ENCODE data around the gene BRME1.
"Not testable (repeated sequence)": the region's sequence is repeated elsewhere in the genome, so short reads cannot be mapped to it uniquely, and the experiment has no call there.

The BRME1 gene

DNA sequence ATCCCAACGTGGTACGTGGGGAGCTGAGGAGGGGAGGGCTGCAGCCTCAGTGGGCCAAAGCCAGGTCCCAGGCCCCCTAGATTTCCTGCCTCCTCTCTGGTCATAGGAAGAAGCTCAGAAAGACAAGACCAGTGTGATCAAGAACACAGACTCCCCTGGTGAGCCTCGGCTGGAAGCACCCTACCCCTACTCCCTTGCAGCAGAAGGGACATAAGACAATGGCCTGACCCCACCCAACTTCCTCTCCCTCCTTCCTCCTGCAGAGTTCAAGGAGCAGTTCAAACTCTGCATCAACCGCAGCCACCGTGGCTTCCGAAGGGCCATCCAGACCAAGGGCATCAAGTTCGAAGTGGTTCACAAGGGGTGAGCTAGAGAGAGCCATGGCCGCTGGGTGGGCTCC lies 20.8 kb upstream of the BRME1 start:
- Histone ChIP-seq H3K9me3 (ENCODE audit: control extremely low read depth in 1 of 5, control insufficient read depth in 4 of 5, insufficient read depth in 2 of 5, low read depth in 1 of 5, low read length in 4 of 5) (no peaks in the 10 kb centered on the region), H3K27ac (ENCODE audit: insufficient read depth in 1 of 2, low read depth in 1 of 2, low read length in 2 of 2, poor library complexity in 1 of 2, severe bottlenecking in 2 of 2) (no peak overlapping the region), H3K36me3 (ENCODE audit: control insufficient read depth in 4 of 4, insufficient read depth in 4 of 4, low read length in 3 of 4) (peaks cover 8 to 59% (median 39%) of the 10 kb centered on the region in 4 experiments), H3K4me1 (ENCODE audit: control extremely low read depth in 1 of 4, control insufficient read depth in 4 of 4, insufficient read depth in 4 of 4, low read length in 3 of 4) (no peaks in the 10 kb centered on the region), H3K27me3 (replicated peaks in 2 of 5; ENCODE audit: control insufficient read depth in 4 of 5, insufficient read depth in 5 of 5, low read length in 4 of 5) (no peaks in the 10 kb centered on the region), H3K4me3 (ENCODE audit: control insufficient read depth in 1 of 7, extremely low read depth in 1 of 7, insufficient read depth in 4 of 7, low read depth in 2 of 7, low read length in 6 of 7) (no peak overlapping the region)
- WGBS (ENCODE audit: insufficient coverage) = 89% methylated on average over 3 of the region's 8 CpGs
- no peak for DNase-seq
- ChIA-PET CTCF (interaction anchor here (2.3 kb wide), 1 partner anchor 10 kb away, joined by 7 read pairs; no protein-coding TSS in a partner anchor), POLR2A (no interaction called here)

DNA sequence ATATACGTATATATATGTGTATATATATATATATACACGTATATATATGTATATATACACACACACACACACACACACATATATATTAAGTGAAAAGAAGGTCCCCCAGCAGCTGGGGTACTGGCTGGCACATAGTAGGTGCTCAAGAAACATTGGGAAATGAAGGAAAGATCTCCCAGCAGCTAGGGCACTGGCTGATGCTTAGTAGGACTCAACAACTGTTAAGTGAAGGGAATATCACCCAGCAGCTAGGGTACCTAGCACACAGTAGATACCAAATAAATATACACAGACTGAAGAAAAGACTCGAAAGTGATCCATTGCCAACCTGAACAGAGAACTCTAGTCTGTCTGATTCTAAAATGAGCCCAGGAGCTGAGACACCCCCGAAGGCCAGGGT lies 20.1 kb upstream of the BRME1 start:
- DNase-seq = no peak
- Histone ChIP-seq H3K36me3 (ENCODE audit: control insufficient read depth in 4 of 4, insufficient read depth in 4 of 4, low read length in 3 of 4) (peaks cover 9 to 61% (median 42%) of the 10 kb centered on the region in 4 experiments), H3K4me3 (ENCODE audit: control insufficient read depth in 1 of 7, extremely low read depth in 1 of 7, insufficient read depth in 4 of 7, low read depth in 2 of 7, low read length in 6 of 7) (no peak overlapping the region), H3K27ac (ENCODE audit: insufficient read depth in 1 of 2, low read depth in 1 of 2, low read length in 2 of 2, poor library complexity in 1 of 2, severe bottlenecking in 2 of 2) (no peak overlapping the region), H3K9me3 (ENCODE audit: control extremely low read depth in 1 of 5, control insufficient read depth in 4 of 5, insufficient read depth in 2 of 5, low read depth in 1 of 5, low read length in 4 of 5) (peaks cover 0 to 2% (median 0%) of the 10 kb centered on the region in 5 experiments), H3K4me1 (ENCODE audit: control extremely low read depth in 1 of 4, control insufficient read depth in 4 of 4, insufficient read depth in 4 of 4, low read length in 3 of 4) (no peaks in the 10 kb centered on the region), H3K27me3 (replicated peaks in 2 of 5; ENCODE audit: control insufficient read depth in 4 of 5, insufficient read depth in 5 of 5, low read length in 4 of 5) (no peaks in the 10 kb centered on the region)
- WGBS (ENCODE audit: insufficient coverage) = 83% methylated on average over 1 of the region's 4 CpGs
- ChIA-PET CTCF (interaction anchor here (0.6 to 2.3 kb wide), 3 partner anchors 8 to 1414 kb away, joined by 3 to 7 read pairs (median 3); no protein-coding TSS in a partner anchor), POLR2A (interaction anchor here (0.6 kb wide), 1 partner anchor 214 kb away, joined by 4 read pairs; no protein-coding TSS in a partner anchor)

- Histone ChIP-seq H3K27me3 (replicated peaks in 2 of 5; ENCODE audit: control insufficient read depth in 4 of 5, insufficient read depth in 5 of 5, low read length in 4 of 5) (no peaks in the 10 kb centered on the region), H3K27ac (ENCODE audit: insufficient read depth in 1 of 2, low read depth in 1 of 2, low read length in 2 of 2, poor library complexity in 1 of 2, severe bottlenecking in 2 of 2) (no peak overlapping the region), H3K4me3 (ENCODE audit: control insufficient read depth in 1 of 7, extremely low read depth in 1 of 7, insufficient read depth in 4 of 7, low read depth in 2 of 7, low read length in 6 of 7) (no peak overlapping the region), H3K36me3 (ENCODE audit: control insufficient read depth in 4 of 4, insufficient read depth in 4 of 4, low read length in 3 of 4) (peaks cover 16 to 72% (median 53%) of the 10 kb centered on the region in 4 experiments), H3K4me1 (ENCODE audit: control extremely low read depth in 1 of 4, control insufficient read depth in 4 of 4, insufficient read depth in 4 of 4, low read length in 3 of 4) (no peaks in the 10 kb centered on the region), H3K9me3 (ENCODE audit: control extremely low read depth in 1 of 5, control insufficient read depth in 4 of 5, insufficient read depth in 2 of 5, low read depth in 1 of 5, low read length in 4 of 5) (peaks cover 0 to 8% (median 5%) of the 10 kb centered on the region in 5 experiments)
- POLR2A ChIA-PET = no interaction called here
- WGBS (ENCODE audit: insufficient coverage) = 96% methylated on average over 23 of the region's 28 CpGs
- no peak for DNase-seq
- CTCF ChIA-PET = interaction anchor here (0.6 to 1.6 kb wide), 2 partner anchors 10 to 118 kb away, joined by 3 to 5 read pairs; no protein-coding TSS in a partner anchor
Measured at GRCh38 chr19:13923194-13923987, 17.5 kb upstream of the BRME1 start.

DNA sequence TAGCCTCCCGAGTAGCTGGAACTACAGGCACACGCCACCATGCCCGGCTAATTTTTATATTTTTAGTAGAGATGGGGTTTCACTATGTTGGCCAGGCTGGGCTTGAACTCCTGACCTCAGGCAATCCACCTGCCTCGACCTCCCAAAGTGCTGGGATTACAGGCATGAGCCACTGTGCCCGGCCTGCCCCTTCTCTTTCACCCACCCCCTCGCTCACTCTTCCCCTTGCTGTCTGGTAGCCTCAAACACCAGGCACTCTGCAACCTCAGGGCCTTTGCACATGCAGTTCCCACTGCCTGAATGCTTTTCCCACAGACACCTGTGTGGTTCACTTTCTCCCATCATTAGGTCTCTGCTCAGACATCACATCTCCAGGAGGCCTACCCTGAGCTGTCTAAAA lies 16.2 kb upstream of the BRME1 start:
- CTCF ChIA-PET = interaction anchor here (0.8 to 1.6 kb wide), 4 partner anchors 10 to 43 kb away, joined by 3 to 5 read pairs (median 4); partner anchors contain the start of gene BRME1

DNA sequence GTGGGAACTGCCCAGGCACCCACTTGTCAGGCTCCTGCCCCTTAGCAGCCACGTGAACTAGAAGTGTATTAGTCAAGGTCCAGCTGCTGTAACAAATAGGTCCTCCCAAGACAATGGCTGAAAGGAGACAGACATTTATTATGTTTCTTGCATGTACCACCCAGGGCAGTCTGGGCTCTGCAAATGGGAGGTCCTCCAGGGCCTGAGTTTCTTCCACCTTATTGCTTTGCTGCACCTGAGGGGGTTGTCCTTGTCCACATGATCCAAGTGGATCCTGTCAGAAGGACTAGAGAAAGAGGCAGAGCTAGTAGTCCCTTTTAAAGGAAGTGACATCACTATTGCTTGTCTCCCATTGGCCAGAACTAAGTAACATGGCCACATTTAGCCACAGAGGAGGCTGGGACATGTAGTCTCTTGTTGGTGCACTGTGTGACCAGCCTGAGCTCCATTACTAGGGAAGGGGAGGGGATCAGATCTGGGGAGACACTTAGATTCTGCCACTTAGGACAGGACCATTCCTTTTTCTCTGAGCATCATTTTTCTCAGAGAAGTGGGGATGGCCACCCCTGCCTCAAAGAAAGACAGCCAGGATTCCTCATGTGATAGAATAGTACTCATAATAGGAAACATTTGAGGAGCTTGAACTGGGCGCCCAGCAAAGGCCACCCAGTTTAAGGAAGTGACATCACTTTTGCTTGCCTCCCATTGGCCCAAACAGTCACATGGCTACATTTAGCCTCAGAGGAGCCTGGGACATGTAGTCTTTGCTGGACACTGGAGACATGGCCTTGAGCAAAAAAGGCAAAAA lies 15.2 kb upstream of the BRME1 start:
- H3K4me1 ChIP-seq (ENCODE audit: control extremely low read depth in 1 of 4, control insufficient read depth in 4 of 4, insufficient read depth in 4 of 4, low read length in 3 of 4) = no peaks in the 10 kb centered on the region
- no peaks in the 10 kb centered on the region for H3K27me3 ChIP-seq (replicated peaks in 2 of 5; ENCODE audit: control insufficient read depth in 4 of 5, insufficient read depth in 5 of 5, low read length in 4 of 5)
- 100% methylated on average over 2 of the region's 2 CpGs for WGBS (ENCODE audit: insufficient coverage)
- H3K4me3 ChIP-seq (ENCODE audit: control insufficient read depth in 1 of 7, extremely low read depth in 1 of 7, insufficient read depth in 4 of 7, low read depth in 2 of 7, low read length in 6 of 7) = no peak overlapping the region
- ChIA-PET CTCF (interaction anchor here (0.8 to 1.6 kb wide), 3 partner anchors 9 to 42 kb away, joined by 3 to 4 read pairs (median 4); partner anchors contain the start of gene BRME1), POLR2A (no interaction called here)
- H3K9me3 ChIP-seq (ENCODE audit: control extremely low read depth in 1 of 5, control insufficient read depth in 4 of 5, insufficient read depth in 2 of 5, low read depth in 1 of 5, low read length in 4 of 5) = peaks cover 0 to 8% (median 5%) of the 10 kb centered on the region in 5 experiments
- H3K27ac ChIP-seq (ENCODE audit: insufficient read depth in 1 of 2, low read depth in 1 of 2, low read length in 2 of 2, poor library complexity in 1 of 2, severe bottlenecking in 2 of 2) = peak overlapping the region in 1 of 2 experiments; percentile 6
- DNase-seq = peak; percentile 42 to 71 (median 67)
- H3K36me3 ChIP-seq (ENCODE audit: control insufficient read depth in 4 of 4, insufficient read depth in 4 of 4, low read length in 3 of 4) = peaks cover 13 to 59% (median 44%) of the 10 kb centered on the region in 4 experiments

More for the DNA sequence above, 16.2 kb upstream of the BRME1 start:
- not testable (repeated sequence) for H3K27me3 ChIP-seq (replicated peaks in 2 of 5; ENCODE audit: control insufficient read depth in 4 of 5, insufficient read depth in 5 of 5, low read length in 4 of 5); H3K4me1 ChIP-seq (ENCODE audit: control extremely low read depth in 1 of 4, control insufficient read depth in 4 of 4, insufficient read depth in 4 of 4, low read length in 3 of 4); H3K27ac ChIP-seq (ENCODE audit: insufficient read depth in 1 of 2, low read depth in 1 of 2, low read length in 2 of 2, poor library complexity in 1 of 2, severe bottlenecking in 2 of 2); H3K9me3 ChIP-seq (ENCODE audit: control extremely low read depth in 1 of 5, control insufficient read depth in 4 of 5, insufficient read depth in 2 of 5, low read depth in 1 of 5, low read length in 4 of 5); H3K4me3 ChIP-seq (ENCODE audit: control insufficient read depth in 1 of 7, extremely low read depth in 1 of 7, insufficient read depth in 4 of 7, low read depth in 2 of 7, low read length in 6 of 7); DNase-seq
- 100% methylated on average over 3 of the region's 6 CpGs for WGBS (ENCODE audit: insufficient coverage)
- POLR2A ChIA-PET = interaction anchor here (0.6 kb wide), 1 partner anchor 61 kb away, joined by 3 read pairs; no protein-coding TSS in a partner anchor
- peaks cover 13 to 69% (median 50%) of the 10 kb centered on the region in 4 experiments for H3K36me3 ChIP-seq (ENCODE audit: control insufficient read depth in 4 of 4, insufficient read depth in 4 of 4, low read length in 3 of 4)

GRCh38 chr19:13920524-13920923 lies 14.6 kb upstream of the BRME1 start:
- CTCF ChIA-PET = interaction anchor here (1.6 kb wide), 1 partner anchor 8 kb away, joined by 4 read pairs; no protein-coding TSS in a partner anchor

More at GRCh38 chr19:13920524-13920923, 14.6 kb upstream of the BRME1 start:
- POLR2A ChIA-PET = no interaction called here
- Histone ChIP-seq H3K27ac (ENCODE audit: insufficient read depth in 1 of 2, low read depth in 1 of 2, low read length in 2 of 2, poor library complexity in 1 of 2, severe bottlenecking in 2 of 2) (no peak overlapping the region), H3K9me3 (ENCODE audit: control extremely low read depth in 1 of 5, control insufficient read depth in 4 of 5, insufficient read depth in 2 of 5, low read depth in 1 of 5, low read length in 4 of 5) (peaks cover 0 to 8% (median 5%) of the 10 kb centered on the region in 5 experiments), H3K27me3 (replicated peaks in 2 of 5; ENCODE audit: control insufficient read depth in 4 of 5, insufficient read depth in 5 of 5, low read length in 4 of 5) (no peaks in the 10 kb centered on the region), H3K4me1 (ENCODE audit: control extremely low read depth in 1 of 4, control insufficient read depth in 4 of 4, insufficient read depth in 4 of 4, low read length in 3 of 4) (no peaks in the 10 kb centered on the region), H3K4me3 (ENCODE audit: control insufficient read depth in 1 of 7, extremely low read depth in 1 of 7, insufficient read depth in 4 of 7, low read depth in 2 of 7, low read length in 6 of 7) (no peak overlapping the region), H3K36me3 (ENCODE audit: control insufficient read depth in 4 of 4, insufficient read depth in 4 of 4, low read length in 3 of 4) (peaks cover 15 to 63% (median 46%) of the 10 kb centered on the region in 4 experiments)
- WGBS (ENCODE audit: insufficient coverage) = over 99% methylated on average over 9 of the region's 11 CpGs
- DNase-seq = no peak
